Suprapubic skin (tissue), 4 donors: ENCODE measurements around the gene FASN.

Experiments
- CTCF ChIP-seq, 2 donors: fragments of 200-600 bp in 1 of 2; fragments of 450-650 bp in 1 of 2; sonication (generic) in 1 of 2; IDR thresholded peaks; one replicate each; pipeline ENCODE4 v1.5.1; 2016 to 2019; ENCODE audit warnings: antibody characterized with exemption in 2 of 2, mild to moderate bottlenecking in 1 of 2, moderate library complexity in 1 of 2
- POLR2A ChIP-seq, 2 donors: fragments of 450-650 bp; IDR thresholded peaks; one replicate each; pipeline ENCODE4 v1.6.1; 2017; ENCODE audit warnings: antibody characterized with exemption in 2 of 2, mild to moderate bottlenecking in 2 of 2, moderate library complexity in 2 of 2
- POLR2AphosphoS5 ChIP-seq, 3 donors: sonication (generic); formaldehyde crosslinking; IDR thresholded peaks; one replicate each; pipeline ENCODE4 v1.6.1; 2017; ENCODE audit warnings: antibody characterized with exemption in 3 of 3

- TF ChIP-seq CTCF (IDR thresholded peaks at IDR 0.05), result no peak
- TF ChIP-seq POLR2A (IDR thresholded peaks at IDR 0.05), result no peak
- TF ChIP-seq POLR2AphosphoS5 (IDR thresholded peaks at IDR 0.05), result no peak
Observed at GRCh38 chr17:82052638-82053059, 45.4 kb downstream of the FASN start.
